Testis (tissue), 2 donors: Measurements from ENCODE around the gene VSTM1.

Source experiments
- POLR2A ChIP-seq: fragments of 450-650 bp; IDR thresholded peaks from one replicate; pipeline ENCODE4 v1.6.1; 2017; ENCODE audit warnings: antibody characterized with exemption, mild to moderate bottlenecking, moderate library complexity
- TF ChIP-seq, protein P1 (sequence below), 3 experiments: fragments of 450-650 bp in 2 of 3; fragments of 200-600 bp in 1 of 3; sonication (generic) in 1 of 3; IDR thresholded peaks; one replicate each; pipeline ENCODE4 v1.5.1; 2016 to 2019; ENCODE audit warnings: antibody characterized with exemption in 3 of 3, mild to moderate bottlenecking in 2 of 3, moderate library complexity in 1 of 3

DNA sequence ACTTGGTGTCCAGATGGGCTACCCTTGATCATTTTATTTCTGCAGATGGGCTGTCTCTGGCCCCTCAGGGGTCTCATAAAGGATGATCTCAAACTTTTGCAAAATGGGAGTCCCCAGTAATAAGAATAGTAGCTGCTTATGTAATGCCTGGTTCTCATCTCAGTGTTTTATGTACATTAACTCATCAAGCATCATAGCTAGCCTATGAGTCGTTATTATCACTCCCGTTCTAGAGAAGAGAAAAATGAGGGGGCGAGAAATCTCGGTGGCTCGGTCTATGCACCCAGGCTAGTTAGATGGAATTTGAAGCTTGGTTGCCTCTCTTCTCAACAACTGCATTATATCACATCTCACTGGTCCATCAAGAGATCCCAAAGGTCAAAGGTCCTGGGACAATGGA lies 68.9 kb downstream of the VSTM1 start:
- TF ChIP-seq, protein P1, sequence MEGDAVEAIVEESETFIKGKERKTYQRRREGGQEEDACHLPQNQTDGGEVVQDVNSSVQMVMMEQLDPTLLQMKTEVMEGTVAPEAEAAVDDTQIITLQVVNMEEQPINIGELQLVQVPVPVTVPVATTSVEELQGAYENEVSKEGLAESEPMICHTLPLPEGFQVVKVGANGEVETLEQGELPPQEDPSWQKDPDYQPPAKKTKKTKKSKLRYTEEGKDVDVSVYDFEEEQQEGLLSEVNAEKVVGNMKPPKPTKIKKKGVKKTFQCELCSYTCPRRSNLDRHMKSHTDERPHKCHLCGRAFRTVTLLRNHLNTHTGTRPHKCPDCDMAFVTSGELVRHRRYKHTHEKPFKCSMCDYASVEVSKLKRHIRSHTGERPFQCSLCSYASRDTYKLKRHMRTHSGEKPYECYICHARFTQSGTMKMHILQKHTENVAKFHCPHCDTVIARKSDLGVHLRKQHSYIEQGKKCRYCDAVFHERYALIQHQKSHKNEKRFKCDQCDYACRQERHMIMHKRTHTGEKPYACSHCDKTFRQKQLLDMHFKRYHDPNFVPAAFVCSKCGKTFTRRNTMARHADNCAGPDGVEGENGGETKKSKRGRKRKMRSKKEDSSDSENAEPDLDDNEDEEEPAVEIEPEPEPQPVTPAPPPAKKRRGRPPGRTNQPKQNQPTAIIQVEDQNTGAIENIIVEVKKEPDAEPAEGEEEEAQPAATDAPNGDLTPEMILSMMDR (IDR thresholded peaks at IDR 0.05) = no peak
- TF ChIP-seq POLR2A = no peak
